ENCODE results near the gene SPATA21. TPM values are rescaled to one million over a fixed set of nuclear protein-coding genes. Genes with fewer than 3 reads are reported as not detected.

Gene SPATA21
- total and polyA plus RNA-seq, 12 donors: 0.15 to 0.20 TPM; not detected in 10

GRCh38 chr1:16420424-16421118, 16.7 kb downstream of the SPATA21 start:
- H3K36me3 ChIP-seq: no peaks in the 10 kb centered on the region
- DNase-seq (no peak), ATAC-seq (no peak)
- H3K4me3 ChIP-seq: no peak overlapping the region
- H3K27me3 ChIP-seq: peaks cover 0 to 12% (median 0%) of the 10 kb centered on the region in 7 donors
- H3K9me3 ChIP-seq: no peaks in the 10 kb centered on the region
- peaks cover 0 to 3% (median 0%) of the 10 kb centered on the region in 9 donors for H3K4me1 ChIP-seq
- H3K27ac ChIP-seq: peak overlapping the region in 1 of 10 donors; percentile 36
- 68 to 73% methylated on average over 9 of the region's 9 CpGs for WGBS, 2 donors
- intact Hi-C loops (cut with DNase I): no loop called here
- no peak for TF ChIP-seq CTCF (IDR thresholded peaks at IDR 0.05)

- 86 to 90% methylated on average over 7 of the region's 7 CpGs for WGBS, 2 donors
- no peak for ATAC-seq
- intact Hi-C loops (cut with DNase I): no loop called here
Measured at GRCh38 chr1:16418823-16419425, 18.3 kb downstream of the SPATA21 start.

GRCh38 chr1:16413191-16413590, 24.0 kb downstream of the SPATA21 start:
- no peak for ATAC-seq
- no peaks in the 10 kb centered on the region for H3K4me1 ChIP-seq
- no peak overlapping the region for H3K4me3 ChIP-seq
- TF ChIP-seq CTCF (IDR thresholded peaks at IDR 0.05): no peak
- H3K27ac ChIP-seq: no peak overlapping the region
- intact Hi-C loops (cut with DNase I): no loop called here
- H3K36me3 ChIP-seq: no peaks in the 10 kb centered on the region
- H3K27me3 ChIP-seq: no peaks in the 10 kb centered on the region
- no peak for DNase-seq
- H3K9me3 ChIP-seq: no peaks in the 10 kb centered on the region
- WGBS, 2 donors: 64 to 68% methylated on average over 3 of the region's 3 CpGs

More at GRCh38 chr1:16418823-16419425, 18.3 kb downstream of the SPATA21 start:
- Histone ChIP-seq H3K4me3 (no peak overlapping the region), H3K9me3 (no peaks in the 10 kb centered on the region), H3K4me1 (peaks cover 0 to 3% (median 0%) of the 10 kb centered on the region in 9 donors), H3K27me3 (peaks cover 0 to 12% (median 0%) of the 10 kb centered on the region in 7 donors), H3K36me3 (no peaks in the 10 kb centered on the region), H3K27ac (no peak overlapping the region)
- DNase-seq: no peak
- TF ChIP-seq CTCF (IDR thresholded peaks at IDR 0.05): no peak

GRCh38 chr1:16410803-16411202, 26.4 kb downstream of the SPATA21 start:
- no peak for TF ChIP-seq CTCF (IDR thresholded peaks at IDR 0.05)
- Histone ChIP-seq H3K9me3 (no peaks in the 10 kb centered on the region), H3K4me3 (no peak overlapping the region), H3K27ac (no peak overlapping the region), H3K36me3 (no peaks in the 10 kb centered on the region), H3K27me3 (no peaks in the 10 kb centered on the region), H3K4me1 (no peaks in the 10 kb centered on the region)
- intact Hi-C loops (cut with DNase I): no loop called here
- no peak for ATAC-seq
- whole genome bisulfite sequencing, 2 donors: 95 to 98% methylated on average over 5 of the region's 5 CpGs
- no peak for DNase-seq
